GM18870 (cell line): Measurements from ENCODE around the gene TMEM214.
A peak's percentile ranks its signal among the peaks of the same experiment; 100 is the strongest.

Experiments
- ATAC-seq: cut with Tn5 transposase; IDR thresholded peaks from one replicate; pipeline ENCODE4 v1.9.1; 2021; ENCODE audit warnings: moderate library complexity; ENCODE audit not compliant: unreplicated experiment

The TMEM214 gene

GRCh38 chr2:27038631-27039339 is 6.0 kb downstream of the TMEM214 start:
- ATAC-seq = no peak

- ATAC-seq = no peak
Observed at GRCh38 chr2:27039426-27039825, 6.7 kb downstream of the TMEM214 start.

- ATAC-seq = no peak
Observed at GRCh38 chr2:27039871-27040270, 7.1 kb downstream of the TMEM214 start.

GRCh38 chr2:27040282-27040681 is 7.5 kb downstream of the TMEM214 start:
- ATAC-seq = no peak

GRCh38 chr2:27041752-27042151 is 9.0 kb downstream of the TMEM214 start:
- ATAC-seq = no peak

- ATAC-seq = no peak
Observed at GRCh38 chr2:27042159-27042661, 9.4 kb downstream of the TMEM214 start.

- ATAC-seq = no peak
Observed at GRCh38 chr2:27042985-27043634, 10.3 kb downstream of the TMEM214 start.

- no peak for ATAC-seq
Observed at GRCh38 chr2:27049422-27050280, 16.9 kb downstream of the TMEM214 start.

- peak; percentile 55 for ATAC-seq
Observed at GRCh38 chr2:27050281-27050995, 17.7 kb downstream of the TMEM214 start.

- ATAC-seq = peak; percentile 60
Observed at GRCh38 chr2:27050996-27051901, 18.5 kb downstream of the TMEM214 start, which contains the start of gene AGBL5. Gene AGBL5 (plus strand): TSS chr2:27051668. CDS start chr2:27052959, 1,291 bp downstream.

GRCh38 chr2:27051902-27052645 is 19.3 kb downstream of the TMEM214 start:
- no peak for ATAC-seq

GRCh38 chr2:27053321-27053720 is 20.6 kb downstream of the TMEM214 start:
- no peak for ATAC-seq

GRCh38 chr2:27053776-27054175 is 21.0 kb downstream of the TMEM214 start:
- ATAC-seq = no peak

- no peak for ATAC-seq
Observed at GRCh38 chr2:27054721-27055120, 22.0 kb downstream of the TMEM214 start.

GRCh38 chr2:27057184-27057583 is 24.4 kb downstream of the TMEM214 start:
- no peak for ATAC-seq

GRCh38 chr2:27058210-27058609 is 25.4 kb downstream of the TMEM214 start:
- ATAC-seq = no peak

GRCh38 chr2:27059141-27059820 is 26.5 kb downstream of the TMEM214 start:
- no peak for ATAC-seq

GRCh38 chr2:27060323-27060722 is 27.6 kb downstream of the TMEM214 start:
- ATAC-seq = no peak
